ENCODE data around the gene CAMK1D. TPM values are rescaled to one million over a fixed set of nuclear protein-coding genes. Genes with fewer than 3 reads are reported as not detected.

The CAMK1D gene
- total RNA-seq, 2 donors from 2014 or later = 4.5 to 7.8 TPM

DNA sequence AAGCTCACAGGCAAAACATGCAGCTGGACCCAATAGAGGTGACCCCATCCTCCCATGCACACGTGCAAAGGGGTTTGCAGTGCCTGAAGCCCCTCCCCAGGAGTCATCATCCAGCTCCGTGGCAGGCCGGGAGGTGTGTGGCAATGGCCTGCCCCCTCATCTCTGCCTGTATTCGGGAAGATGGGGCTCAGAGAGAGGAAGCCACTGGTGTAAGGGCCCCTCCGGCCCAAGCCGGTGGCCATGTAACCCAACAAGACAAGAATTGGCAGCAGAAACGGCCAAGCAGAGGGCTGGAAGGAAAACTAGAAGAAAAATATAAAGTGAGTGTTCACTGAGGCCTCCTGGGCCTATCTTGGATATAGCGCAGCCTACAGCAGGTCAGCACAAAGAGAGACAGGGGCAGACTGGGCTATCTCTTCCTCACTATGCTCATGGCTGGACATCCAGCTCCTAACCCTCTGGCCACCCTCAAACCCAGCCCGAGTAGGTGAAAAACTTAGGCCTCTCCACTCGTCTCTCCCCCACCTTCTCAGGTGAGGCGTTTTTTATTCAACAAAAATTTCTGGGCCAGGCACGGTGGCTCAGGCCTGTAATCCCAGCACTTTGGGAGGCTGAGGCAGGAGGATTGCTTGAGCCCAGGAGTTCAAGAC is 494.1 kb downstream of the CAMK1D start:
- no peaks in the 10 kb centered on the region for H3K36me3 Mint-ChIP-seq (ENCODE audit: low read depth)
- Histone ChIP-seq H3K4me1 (ENCODE audit: control insufficient read depth, insufficient read depth, low read length) (peaks cover 7% of the 10 kb centered on the region), H3K4me3 (ENCODE audit: low read length) (no peak overlapping the region), H3K9ac (ENCODE audit: extremely low read depth, low read length, poor library complexity, severe bottlenecking) (no peak overlapping the region), H3K9me3 (ENCODE audit: control insufficient read depth, low read length) (no peaks in the 10 kb centered on the region), H3K27ac (ENCODE audit: low read depth, low read length) (no peak overlapping the region), H3K27me3 (ENCODE audit: control insufficient read depth, insufficient read depth, low read length, poor library complexity, severe bottlenecking) (no peaks in the 10 kb centered on the region), H3K36me3 (ENCODE audit: control insufficient read depth, insufficient read depth, low read length) (no peaks in the 10 kb centered on the region)
- DNase-seq = peak; percentile 29
- WGBS, 2 experiments (ENCODE audit: insufficient coverage in 1 of 2, insufficient read length in 1 of 2) = 85 to 92% methylated on average over 9 to 12 of the region's 12 CpGs
- TF ChIP-seq, protein P1, sequence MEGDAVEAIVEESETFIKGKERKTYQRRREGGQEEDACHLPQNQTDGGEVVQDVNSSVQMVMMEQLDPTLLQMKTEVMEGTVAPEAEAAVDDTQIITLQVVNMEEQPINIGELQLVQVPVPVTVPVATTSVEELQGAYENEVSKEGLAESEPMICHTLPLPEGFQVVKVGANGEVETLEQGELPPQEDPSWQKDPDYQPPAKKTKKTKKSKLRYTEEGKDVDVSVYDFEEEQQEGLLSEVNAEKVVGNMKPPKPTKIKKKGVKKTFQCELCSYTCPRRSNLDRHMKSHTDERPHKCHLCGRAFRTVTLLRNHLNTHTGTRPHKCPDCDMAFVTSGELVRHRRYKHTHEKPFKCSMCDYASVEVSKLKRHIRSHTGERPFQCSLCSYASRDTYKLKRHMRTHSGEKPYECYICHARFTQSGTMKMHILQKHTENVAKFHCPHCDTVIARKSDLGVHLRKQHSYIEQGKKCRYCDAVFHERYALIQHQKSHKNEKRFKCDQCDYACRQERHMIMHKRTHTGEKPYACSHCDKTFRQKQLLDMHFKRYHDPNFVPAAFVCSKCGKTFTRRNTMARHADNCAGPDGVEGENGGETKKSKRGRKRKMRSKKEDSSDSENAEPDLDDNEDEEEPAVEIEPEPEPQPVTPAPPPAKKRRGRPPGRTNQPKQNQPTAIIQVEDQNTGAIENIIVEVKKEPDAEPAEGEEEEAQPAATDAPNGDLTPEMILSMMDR (conservative IDR thresholded peaks at IDR 0.05) = no peak
- H3K27ac Mint-ChIP-seq = no peak overlapping the region
- H3K27me3 Mint-ChIP-seq (ENCODE audit: insufficient read depth) = no peaks in the 10 kb centered on the region
- H3K4me1 Mint-ChIP-seq = peaks cover 13% of the 10 kb centered on the region
- H3K9me3 Mint-ChIP-seq = no peaks in the 10 kb centered on the region
- no peak overlapping the region for H3K4me3 Mint-ChIP-seq

DNA sequence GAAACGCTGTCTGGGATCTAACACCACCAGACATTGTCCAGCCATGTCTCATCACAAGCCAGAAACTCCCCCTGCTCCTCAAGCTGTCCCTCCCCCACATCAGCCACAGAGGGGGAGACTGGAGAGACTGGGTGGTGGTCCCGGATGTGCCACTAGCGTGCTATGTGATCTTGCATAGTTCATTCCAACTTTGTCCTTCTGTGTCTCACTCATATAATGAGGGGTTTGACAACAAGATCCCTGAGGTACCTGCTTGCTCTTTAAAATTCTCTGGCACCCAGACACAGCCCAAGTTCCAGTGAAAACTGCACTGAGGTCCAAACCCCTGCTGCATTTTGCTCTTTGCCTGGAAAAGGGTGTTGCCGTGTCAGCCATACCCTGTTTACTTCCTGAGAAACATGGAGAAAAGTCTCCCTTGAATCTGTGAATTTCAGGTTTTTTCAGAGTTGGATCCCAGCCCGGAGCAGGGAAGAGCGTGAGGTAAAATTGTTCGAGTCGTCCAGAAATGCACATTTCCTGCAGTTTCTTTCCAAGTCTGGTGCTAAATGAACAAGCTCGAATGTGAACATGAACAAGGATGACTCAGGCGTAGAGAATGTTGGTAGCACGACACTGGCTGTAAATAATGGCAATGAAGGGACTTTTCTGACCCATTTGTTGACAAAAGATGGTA is 495.6 kb downstream of the CAMK1D start:
- H3K4me3 ChIP-seq (ENCODE audit: low read length) = no peak overlapping the region
- Mint-ChIP-seq H3K27ac (no peak overlapping the region), H3K4me1 (peaks cover 13% of the 10 kb centered on the region), H3K4me3 (no peak overlapping the region), H3K36me3 (ENCODE audit: low read depth) (no peaks in the 10 kb centered on the region), H3K27me3 (ENCODE audit: insufficient read depth) (no peaks in the 10 kb centered on the region), H3K9me3 (no peaks in the 10 kb centered on the region)
- H3K36me3 ChIP-seq (ENCODE audit: control insufficient read depth, insufficient read depth, low read length) = no peaks in the 10 kb centered on the region
- 83 to 87% methylated on average over 8 to 10 of the region's 11 CpGs for WGBS, 2 experiments (ENCODE audit: insufficient coverage in 1 of 2, insufficient read length in 1 of 2)
- no peaks in the 10 kb centered on the region for H3K9me3 ChIP-seq (ENCODE audit: control insufficient read depth, low read length)
- TF ChIP-seq, protein P1 (conservative IDR thresholded peaks at IDR 0.05) = no peak
- peak overlapping the region; percentile 26 for H3K27ac ChIP-seq (ENCODE audit: low read depth, low read length)
- no peak overlapping the region for H3K9ac ChIP-seq (ENCODE audit: extremely low read depth, low read length, poor library complexity, severe bottlenecking)
- no peak for DNase-seq
- peaks cover 4% of the 10 kb centered on the region for H3K4me1 ChIP-seq (ENCODE audit: control insufficient read depth, insufficient read depth, low read length)
- H3K27me3 ChIP-seq (ENCODE audit: control insufficient read depth, insufficient read depth, low read length, poor library complexity, severe bottlenecking) = no peaks in the 10 kb centered on the region

DNA sequence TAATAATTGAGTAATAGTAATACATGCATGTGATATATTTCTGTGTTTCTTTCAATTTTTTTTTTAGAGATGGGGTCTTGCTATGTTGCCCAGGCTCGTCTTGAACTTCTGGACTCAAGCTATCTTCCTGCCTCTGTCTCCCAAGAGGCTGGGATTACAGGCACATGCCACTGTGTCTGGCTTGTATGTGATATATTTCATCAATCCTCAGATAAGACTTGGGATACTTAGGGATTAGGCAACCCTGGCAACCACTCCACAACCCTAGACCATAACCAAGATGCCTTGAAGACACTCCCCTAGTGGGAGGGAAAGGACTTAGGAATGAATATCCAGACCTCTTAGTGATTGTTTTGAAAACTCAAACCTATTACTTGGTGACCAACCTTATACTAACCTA is 497.4 kb downstream of the CAMK1D start:
- no peak overlapping the region for H3K27ac Mint-ChIP-seq
- H3K36me3 Mint-ChIP-seq (ENCODE audit: low read depth) = no peaks in the 10 kb centered on the region
- TF ChIP-seq, protein P1 (conservative IDR thresholded peaks at IDR 0.05) = no peak
- H3K9me3 Mint-ChIP-seq = peaks cover 3% of the 10 kb centered on the region
- 0% methylated on average over 1 of the region's 1 CpG; no CpG with 5 or more reads in 1 of the 2 experiments for WGBS, 2 experiments (ENCODE audit: insufficient coverage in 1 of 2, insufficient read length in 1 of 2)
- Histone ChIP-seq H3K27ac (ENCODE audit: low read depth, low read length) (no peak overlapping the region), H3K36me3 (ENCODE audit: control insufficient read depth, insufficient read depth, low read length) (no peaks in the 10 kb centered on the region), H3K4me3 (ENCODE audit: low read length) (no peak overlapping the region), H3K9me3 (ENCODE audit: control insufficient read depth, low read length) (no peaks in the 10 kb centered on the region), H3K27me3 (ENCODE audit: control insufficient read depth, insufficient read depth, low read length, poor library complexity, severe bottlenecking) (no peaks in the 10 kb centered on the region), H3K9ac (ENCODE audit: extremely low read depth, low read length, poor library complexity, severe bottlenecking) (no peak overlapping the region), H3K4me1 (ENCODE audit: control insufficient read depth, insufficient read depth, low read length) (no peaks in the 10 kb centered on the region)
- H3K4me1 Mint-ChIP-seq = peaks cover 6% of the 10 kb centered on the region
- DNase-seq = no peak
- no peak overlapping the region for H3K4me3 Mint-ChIP-seq
- H3K27me3 Mint-ChIP-seq (ENCODE audit: insufficient read depth) = no peaks in the 10 kb centered on the region

Measured in endodermal cell (in vitro differentiated cells).